Hematopoietic multipotent progenitor cell (in vitro differentiated cells): ENCODE data around the gene TSKU. TPM values are rescaled to one million over a fixed set of nuclear protein-coding genes. Genes with fewer than 3 reads are reported as not detected.

Experiments
- DNase-seq, 3 donors: peaks; one replicate each; pipeline ENCODE4 v3.0.0-alpha.2; 2011 to 2015; ENCODE audit warnings: low read depth in 2 of 3, low spot score in 2 of 3
- total RNA-seq: library from RNA; depleted of rRNA; stranded (reverse); fragments of >200 nt; gene quantifications from one replicate; pipeline ENCODE4 v1.2.3, GENCODE V29; 2012

The TSKU gene, protein sequence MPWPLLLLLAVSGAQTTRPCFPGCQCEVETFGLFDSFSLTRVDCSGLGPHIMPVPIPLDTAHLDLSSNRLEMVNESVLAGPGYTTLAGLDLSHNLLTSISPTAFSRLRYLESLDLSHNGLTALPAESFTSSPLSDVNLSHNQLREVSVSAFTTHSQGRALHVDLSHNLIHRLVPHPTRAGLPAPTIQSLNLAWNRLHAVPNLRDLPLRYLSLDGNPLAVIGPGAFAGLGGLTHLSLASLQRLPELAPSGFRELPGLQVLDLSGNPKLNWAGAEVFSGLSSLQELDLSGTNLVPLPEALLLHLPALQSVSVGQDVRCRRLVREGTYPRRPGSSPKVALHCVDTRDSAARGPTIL
- 0.27 TPM for total RNA-seq

DNA sequence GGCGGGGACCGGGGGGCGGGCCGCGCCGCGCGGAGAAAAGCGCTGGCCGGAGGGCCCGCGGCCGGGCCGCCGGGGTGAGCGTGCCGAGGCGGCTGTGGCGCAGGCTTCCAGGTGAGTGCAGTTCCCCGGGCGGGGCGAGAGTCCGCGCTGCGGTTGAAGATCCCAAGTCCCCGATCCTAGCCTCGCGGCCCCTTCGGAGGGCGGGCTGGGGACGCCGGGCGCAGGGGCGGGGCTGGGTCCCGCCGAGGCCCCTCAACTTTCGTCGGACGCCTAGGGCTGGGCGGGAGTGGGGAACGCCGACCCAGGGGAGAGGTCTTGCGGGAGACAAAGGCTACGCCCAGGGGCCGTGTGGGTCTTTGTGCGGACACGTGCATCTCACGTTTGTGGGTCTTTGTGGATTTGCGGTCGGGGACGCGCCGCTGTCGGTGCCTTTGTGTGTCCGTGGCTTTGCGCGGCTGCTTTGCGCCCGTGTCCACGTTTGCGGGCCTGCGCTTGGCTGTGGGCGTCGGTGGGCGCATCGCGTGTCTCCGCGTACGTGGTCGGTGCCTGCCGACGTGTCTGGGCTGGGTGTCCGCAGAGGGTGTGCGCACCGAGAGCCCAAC lies at the start of gene TSKU:
Gene TSKU (plus strand): TSS at position 63 of the 602 bp plus-strand sequence. CDS start 12,261 bp downstream, outside the sequence.
- DNase-seq, result peak in 1 of 3 donors; percentile 25

DNA sequence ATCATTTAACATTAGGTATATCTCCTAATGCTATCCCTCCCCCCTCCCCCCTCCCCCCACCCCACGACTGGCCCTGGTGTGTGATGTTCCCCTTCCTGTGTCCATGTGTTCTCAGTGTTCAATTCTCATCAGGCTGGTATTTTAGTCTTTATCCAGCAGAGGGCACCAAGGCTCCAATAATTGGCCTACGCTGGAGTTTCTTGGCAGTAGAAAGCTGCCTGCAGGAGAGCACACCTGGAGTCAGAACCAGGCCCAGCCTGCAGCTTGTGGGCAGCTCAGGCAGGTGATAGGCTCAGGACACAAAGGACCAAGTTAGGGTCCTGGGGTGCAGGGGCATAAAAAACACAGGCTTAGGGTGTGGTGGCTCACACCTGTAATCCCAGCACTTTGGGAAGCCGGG lies 49.2 kb upstream of the TSKU start:
- peak; percentile 16 to 91 (median 65) for DNase-seq

DNA sequence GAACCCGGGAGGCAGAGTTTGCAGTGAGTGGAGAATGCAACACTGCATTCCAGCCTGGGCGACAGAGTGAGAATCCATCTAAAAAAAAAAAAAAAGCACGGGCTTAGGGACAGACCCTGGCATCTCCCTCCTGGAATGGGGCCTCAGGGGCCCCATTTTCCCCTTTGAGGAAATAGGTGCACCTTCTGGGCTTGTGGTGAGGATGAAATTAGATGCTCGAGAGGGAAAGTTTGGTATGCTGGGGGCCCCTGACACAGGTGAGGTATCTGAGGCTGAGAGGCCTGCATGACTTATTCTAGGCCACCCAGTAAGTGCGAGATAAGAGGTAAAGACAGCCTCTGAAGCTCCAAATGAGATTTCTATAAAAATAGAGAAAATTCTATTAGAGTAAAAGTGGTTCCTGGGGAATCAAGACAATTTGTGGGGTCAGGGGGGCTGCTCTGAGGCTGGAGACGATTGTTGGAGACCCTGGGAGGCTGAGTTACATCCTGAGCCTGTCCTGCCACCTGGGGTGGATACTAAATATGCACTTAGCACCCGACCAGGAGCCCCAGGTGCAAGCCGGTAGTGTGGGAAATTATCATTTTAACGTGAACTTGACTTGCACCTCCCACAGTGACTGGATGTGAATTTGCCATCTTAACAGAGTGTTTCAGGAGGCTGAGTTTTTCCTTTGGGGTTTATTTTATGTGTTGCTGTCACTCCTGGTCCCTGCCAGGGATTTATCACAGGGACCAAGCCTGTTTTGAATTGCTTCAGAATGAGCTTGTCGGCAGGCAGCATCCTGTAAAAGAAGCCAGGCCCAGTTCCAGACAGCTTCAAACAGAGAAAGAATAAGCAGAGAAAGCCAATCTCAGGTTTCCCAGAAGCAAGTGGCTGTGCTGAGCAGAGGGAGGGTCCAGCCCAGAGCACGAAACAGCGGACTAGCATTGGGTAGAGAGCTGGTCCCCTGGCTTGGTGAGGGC lies 48.4 kb upstream of the TSKU start:
- no peak for DNase-seq

DNA sequence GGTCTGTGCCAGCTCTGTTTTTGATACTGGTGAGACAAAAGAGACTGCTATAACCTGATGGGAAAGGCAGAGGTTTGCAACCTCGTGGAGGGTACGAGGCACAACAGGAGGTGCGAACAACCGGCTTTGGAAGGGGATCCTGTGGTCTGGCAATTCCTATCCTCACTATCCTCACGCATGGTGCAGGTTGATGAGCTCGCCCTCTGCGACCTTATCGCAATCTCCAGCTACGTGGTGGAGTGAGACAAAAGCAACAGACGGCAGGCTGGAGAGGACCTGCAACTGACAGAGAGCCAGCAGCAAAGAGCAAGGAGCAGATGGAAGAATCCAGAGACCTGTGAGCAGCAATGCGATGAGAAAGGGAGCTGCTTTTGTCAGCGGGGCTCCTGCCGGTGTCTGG lies 47.3 kb upstream of the TSKU start:
- DNase-seq, result no peak

DNA sequence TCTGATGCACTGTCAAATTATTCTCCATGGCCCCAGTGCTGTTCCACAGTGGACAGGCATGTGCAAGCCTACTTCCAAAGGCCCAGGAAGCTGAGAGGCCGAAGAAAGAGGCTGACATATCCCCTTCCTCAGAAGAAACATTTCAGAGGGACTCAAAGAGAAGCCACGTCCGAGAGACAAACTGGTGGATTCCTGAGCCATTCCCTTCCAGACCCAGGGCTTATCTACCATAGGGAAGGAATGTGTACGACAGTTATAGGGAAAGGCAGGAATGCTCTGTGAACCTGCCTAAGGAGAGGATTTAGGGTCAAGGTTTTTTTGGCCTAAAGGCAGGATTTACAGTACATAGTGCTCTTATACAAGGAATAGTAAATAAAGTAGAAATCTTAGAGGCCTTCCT lies 46.9 kb upstream of the TSKU start:
- no peak for DNase-seq

DNA sequence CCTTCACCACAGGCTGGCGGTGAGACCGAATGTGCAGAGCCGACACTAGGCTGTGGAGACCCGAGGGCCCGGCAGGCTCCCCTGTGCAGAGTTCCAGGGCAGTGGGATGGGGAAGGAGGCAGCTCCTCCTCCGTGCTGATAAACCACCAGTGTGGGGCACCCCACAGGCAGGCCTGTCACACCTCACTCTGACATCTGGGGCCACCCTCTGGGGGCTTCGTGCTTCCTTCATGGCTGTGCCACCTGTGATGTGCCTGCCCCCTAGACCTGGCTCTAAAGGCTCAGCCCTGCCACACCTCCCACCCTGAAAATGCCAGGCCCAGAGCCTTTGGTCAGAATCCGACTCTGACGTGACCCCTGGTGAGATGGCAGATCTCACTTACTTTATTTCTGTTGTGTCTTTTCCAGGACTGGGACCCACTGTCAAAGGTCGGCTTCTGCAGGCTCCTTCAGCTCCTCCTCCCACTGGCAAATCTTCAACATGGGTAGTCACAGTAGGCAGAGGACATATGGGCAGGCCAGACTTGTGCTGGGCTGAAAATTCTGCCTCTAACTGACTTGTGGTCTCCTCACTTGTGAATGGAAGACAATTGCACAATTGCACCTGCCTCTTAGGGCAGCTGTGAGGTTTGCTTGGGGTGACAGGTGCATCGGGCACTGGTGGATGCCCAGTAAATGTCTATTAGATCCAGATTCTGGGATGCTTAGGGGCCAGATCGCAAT lies 46.2 kb upstream of the TSKU start:
- DNase-seq, result no peak

DNA sequence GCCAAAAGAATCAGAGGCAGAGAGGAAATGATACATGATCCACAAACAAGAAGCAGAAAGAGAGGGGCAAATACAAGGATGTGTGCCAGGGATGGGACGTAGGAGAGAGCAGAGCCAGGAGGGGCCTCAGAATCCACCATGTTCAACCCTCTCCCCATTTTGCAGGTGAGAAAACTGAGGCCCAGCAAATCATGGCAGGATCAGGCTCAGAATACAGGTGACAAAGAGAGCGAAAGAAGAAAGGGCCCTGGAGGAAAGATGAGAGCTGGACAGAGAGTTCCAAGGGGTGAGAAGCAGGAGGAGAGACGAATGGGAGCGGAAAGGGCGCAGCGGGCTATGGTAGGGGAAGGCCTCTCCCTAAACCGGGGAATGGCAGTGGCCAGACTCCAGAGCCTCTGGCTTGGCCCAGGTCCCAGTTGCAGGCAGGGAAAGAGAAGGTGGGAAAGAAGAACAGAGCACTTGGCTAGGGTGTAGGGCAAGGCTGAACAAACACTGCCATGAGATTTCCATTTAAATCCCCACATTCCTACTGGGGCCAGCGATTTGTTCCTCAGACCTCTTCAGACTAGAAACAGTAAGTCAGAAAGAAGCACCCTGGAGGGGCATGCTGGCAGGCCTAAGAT lies 44.4 kb upstream of the TSKU start:
- DNase-seq, result no peak

DNA sequence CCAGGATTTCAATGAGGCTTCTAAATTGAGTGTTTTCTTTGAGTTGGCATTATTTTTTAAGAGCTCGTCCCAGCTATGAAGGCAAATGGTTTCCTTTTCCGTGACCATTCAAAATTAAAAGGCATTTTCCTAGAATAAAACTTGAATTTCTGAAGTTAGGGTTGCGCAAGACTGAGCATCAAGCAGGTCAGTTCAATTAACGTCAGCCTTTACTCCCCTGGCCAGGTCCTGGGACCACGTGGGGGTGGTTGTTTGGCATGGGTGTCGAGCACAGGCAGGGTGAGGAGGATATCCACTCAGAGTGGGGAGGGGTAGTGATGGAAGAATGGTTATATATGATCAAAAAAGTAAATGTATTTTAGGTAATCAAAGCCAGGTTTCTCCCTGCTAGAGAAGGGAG lies 43.4 kb upstream of the TSKU start:
- no peak for DNase-seq

DNA sequence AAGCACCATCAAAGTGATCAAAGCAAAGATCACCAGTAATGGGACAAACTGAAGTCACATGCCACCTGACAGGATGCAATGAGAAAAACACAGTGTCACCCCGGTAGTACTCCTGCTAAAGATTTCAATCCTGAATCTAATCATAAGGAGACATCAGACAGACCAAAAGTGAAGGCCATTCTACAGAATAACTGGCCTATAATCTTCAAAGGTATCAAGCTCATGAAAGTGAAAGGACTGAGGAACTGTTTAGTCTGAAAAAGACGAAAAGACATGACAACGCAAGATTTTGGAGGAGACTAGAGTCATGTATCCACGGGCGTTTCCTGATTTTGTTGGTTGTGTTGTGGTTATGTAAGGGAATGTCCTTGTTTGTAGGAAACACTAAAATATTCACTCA lies 42.4 kb upstream of the TSKU start:
- no peak for DNase-seq

DNA sequence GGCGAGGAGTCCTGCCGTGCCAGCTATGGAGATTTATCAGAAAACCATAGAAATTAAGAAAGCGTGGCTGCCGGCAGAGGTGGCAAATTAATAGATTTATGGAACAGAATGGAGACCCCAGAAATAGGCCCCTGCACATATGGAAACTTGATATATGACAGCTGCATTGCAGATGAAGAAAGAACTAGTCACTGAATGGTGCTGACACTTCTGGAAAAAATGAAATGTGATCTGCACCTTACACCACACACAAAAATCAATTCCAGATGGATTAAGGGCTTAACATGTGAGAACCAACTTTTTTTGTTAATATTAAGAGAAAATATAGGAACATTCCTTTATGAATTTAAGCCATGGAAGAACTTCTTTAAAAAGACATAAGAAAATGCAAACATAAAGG lies 40.3 kb upstream of the TSKU start:
- DNase-seq, result no peak

DNA sequence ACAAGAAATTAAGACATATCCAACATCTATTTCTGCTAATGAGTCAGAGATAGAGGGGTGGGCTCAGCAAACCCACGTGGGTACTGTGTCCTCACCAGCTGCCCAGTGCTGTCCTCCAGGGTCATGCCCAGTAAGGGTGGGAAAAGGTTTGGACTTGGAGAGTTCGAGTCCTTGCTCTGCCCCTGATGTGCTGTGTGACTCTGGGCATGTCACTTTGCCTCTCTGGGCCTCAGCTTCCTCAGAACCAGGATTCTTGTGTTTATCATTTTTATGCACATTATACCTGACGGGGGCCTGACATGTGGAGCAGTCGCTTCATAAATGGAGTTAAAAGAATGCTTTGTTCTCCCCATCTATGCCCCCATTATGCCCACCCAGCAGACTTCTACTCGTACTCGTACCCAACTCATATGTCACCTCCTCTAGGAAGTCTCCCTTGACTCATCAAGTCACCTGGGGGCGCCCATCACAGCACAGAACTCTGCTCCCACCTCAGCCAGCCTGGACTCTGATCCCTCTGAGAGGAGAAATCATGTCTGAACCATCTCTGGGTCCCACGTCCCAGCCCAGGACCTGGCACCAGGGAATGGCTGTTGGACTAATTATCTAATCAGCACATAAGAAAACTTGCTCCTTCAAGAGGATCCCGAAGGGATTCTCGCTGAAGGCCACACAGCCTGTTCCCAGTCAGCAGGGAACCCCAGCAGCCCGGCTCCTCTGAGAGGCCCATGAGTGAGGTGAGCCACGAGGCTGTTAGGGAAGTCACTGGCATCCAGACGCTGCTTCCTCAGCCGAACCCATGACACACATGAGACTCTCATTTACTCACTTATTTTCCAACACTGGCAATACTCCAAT lies 38.7 kb upstream of the TSKU start:
- DNase-seq, result peak in 1 of 3 donors; percentile 55

DNA sequence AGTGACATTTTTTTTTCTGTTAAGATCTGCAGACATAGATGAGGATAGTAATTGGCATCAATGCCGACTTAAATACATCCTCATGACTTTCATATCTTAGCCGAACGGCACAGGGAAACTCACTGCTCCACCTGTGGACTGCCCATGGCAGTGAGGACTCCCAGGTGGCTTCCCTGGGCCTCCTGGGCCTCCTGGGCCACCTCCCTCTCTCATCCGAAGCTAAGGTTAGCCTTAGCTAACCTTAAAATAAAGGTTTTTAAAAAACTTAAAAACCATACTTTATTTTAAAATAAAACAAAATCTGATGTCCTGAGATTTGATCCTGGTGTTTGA lies 38.1 kb upstream of the TSKU start:
- no peak for DNase-seq

DNA sequence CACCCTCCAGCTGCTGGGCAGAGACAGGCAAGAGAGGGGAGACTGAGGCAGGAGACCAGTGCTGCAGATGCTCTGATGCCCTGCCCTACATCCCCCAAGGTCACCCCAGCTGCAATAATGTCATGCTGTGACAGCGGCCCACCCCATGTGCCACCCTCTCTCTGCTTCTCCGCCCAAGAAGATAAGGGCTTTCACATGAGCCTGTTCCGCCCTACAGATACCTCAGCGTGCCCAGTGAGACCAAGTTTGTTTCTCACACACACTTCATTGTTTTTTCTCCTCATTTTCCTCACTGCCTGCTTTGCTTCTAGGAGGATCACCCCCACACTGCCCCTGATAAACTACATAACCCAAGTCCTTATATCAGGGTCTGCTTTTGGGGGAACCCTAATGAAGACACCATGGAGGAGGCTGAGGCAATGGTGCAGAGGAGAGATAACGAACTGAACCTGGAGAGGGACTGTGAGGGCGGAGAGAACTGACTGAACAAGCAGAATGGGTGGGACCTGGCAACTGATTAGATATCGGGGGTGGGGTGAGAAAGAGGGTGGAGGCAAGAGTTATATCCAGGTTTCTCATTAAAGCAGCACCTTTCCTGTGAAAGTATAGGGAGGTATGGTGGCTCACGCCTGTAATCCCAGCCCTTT lies 37.5 kb upstream of the TSKU start:
- DNase-seq, result no peak

DNA sequence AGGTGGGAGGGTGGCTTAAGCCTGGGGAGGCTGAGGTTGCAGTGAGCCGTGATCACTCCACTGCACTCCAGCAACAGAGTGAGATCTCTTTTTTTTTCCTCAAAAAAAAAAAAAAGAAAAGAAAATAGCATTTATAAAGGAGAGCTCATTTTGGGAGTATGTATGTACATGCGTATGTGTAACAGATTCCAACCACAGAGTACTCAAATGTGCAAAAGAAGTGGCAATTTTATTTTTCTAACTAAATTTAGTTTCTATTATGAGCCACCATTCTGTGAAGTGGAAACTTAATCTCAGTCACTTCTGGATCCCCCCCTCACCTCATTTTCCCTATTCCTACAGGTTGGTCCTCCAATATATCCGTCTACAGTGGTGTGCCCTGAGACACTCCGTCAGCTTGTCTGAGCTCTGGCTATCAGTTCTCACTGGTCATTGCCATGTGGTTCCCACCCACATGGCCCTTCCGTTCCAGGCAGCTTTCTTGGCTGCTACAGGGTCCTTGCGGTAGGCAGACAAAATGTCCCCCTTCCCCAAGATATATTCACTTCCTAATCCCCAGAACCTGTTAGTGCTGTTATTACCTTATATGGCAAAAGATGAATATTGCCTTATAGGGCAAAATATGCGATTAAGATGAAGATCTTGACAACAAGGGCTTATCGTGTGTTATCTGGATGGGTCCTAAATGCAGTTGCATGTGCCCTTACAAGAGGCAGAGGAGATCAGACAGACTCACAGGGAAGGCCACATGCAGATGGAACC lies 35.8 kb upstream of the TSKU start:
- DNase-seq, result no peak

DNA sequence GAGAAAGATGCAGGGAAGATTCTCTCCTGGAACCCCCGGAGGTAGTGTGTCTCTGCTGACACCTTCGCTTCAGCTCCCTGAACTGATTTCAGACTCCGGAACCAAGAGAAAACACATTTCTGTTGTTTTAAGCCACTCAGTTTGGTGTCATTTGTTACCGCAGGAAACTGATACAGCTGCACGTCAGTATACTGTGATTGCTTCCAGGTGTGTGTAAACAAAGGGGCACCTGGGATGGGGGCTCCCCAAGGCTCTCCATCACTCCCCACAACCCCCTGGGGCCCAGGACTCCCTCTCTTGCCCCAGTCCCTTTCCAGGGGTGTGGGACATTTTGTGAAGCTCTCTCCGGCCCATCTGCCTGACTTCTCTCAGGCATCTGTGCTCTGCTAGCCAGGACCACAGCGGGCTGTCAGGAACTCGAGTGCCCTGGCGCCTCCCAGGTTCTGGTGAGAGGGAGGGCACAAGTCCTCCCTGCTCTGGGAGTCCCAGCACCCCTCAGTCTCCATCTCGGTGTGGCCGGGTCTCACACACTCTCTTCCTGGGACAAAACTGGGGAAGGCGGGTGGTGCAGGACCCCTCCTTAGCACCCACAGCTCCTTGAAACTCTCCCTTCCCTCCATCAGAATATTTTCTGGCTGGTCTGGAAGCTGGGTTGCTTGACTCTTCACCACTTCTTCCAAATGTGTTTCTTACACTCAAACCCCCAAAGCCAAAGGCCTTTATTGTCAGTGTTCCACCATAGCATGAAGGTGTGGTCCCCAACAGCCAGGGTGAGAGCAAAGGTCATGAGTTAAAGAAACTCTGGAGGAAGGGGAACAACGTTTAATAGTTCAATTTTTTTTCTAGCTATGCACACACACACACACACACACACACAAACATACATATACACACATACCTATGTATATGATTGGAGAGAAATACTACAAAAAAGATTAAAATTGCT lies 35.0 kb upstream of the TSKU start:
- no peak for DNase-seq

DNA sequence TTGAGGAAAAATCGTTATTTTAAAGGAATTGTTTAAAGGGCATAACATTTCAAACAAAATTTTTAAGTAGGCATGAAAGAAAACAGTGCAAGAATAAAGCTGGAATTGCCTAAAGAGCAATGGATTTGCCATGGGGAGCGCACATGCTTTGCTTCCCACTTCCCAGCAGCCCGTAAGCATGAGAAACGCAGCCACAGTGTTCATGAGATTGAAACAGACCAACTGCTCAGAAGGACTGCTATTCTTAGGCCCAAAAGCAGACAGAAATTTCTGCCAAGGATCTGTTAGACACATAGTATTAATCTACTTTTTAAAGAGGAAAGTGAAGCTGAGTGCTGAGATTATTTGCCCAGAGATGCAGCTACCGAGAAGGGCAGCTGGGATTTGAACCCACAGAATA lies 34.2 kb upstream of the TSKU start:
- DNase-seq, result no peak

DNA sequence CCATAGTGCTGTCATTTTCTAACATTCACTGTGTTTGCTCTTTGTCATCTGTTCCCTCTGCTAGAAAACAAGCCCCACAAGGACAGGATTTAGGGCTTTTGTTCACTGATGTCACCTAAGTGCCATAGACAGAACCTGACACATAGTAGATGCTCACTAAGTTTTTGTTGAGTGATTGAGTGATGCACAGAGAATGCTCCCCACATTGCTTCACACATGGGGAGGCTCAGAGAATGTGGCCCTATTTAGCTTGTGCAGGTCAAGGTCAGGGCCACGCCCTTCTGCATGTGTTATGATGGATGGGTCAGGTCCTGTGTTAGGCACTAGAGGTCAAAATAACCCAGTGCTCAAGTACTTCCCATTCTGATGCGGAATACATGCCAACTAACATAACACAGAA lies 33.1 kb upstream of the TSKU start:
- DNase-seq, result no peak
